Activated effector memory CD4-positive, alpha-beta T cell treated with anti-CD3 and anti-CD28 coated beads, Interleukin-2, amount 50 U/mL, for 16 hours (primary cell): ENCODE results near the gene CD3D.
"Not testable (repeated sequence)": the region's sequence is repeated elsewhere in the genome, so short reads cannot be mapped to it uniquely, and the experiment has no call there.

Experiments
- DNase-seq: peaks from one replicate; pipeline ENCODE4 v3.0.0-alpha.2; 2020

The CD3D gene

DNA sequence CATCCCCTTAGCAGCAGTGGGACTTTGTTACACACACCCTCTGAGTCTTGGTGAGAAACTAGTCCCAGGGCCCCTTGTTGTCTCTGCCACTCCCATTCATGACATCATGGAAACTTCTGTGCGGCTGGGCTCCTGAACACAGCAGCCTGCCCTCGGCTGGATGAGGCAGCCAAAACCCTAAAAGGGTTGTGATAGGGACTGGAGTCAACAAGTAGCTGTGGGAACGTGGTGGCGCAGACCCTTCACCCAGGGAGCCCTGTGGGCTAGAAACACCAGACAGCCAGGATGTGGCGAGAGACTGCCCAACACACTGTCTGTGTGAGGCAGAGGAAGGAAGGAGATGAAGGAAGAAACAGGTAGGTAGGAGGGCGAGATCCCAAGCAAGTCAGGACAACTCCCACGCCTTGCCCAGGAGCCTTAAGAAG is 3.9 kb downstream of the CD3D start:
- DNase-seq, result peak; percentile 94

DNA sequence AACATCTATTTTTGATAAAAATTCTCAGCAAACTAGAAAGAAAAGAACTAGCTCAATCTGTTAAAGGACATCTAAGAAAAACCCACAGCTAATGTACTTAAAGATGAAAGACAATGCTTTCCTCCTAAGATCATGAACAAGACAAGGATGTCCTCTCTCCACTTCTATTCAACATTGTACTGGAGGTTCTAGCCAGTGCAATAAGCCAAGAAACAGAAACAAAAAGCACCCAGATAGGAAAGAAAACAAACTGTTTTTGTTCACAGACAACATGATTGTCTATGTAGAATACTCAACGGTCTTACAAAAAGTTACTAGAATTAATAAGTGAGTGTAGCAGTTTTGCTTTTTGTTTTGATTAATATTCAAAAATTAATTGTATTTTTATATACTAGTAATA is 7.8 kb downstream of the CD3D start:
- no peak for DNase-seq

DNA sequence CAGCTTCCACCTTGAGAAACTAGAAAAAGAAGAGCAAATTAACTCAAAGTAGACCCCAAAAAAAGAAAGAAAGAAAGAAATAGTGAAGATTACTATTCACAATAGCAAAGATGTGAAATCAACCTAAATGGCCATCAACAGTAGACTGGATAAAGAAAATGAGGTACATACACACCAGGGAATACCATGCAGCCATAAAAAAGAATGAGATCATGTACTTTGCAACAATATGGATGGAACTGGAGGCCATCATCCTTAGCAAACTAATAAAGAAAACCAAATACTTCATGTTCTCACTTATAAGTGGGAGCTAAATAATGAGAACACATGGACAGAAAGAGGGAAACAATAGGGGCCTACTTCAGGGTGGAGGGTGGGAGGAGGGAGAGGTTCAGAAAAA is 13.8 kb downstream of the CD3D start:
- DNase-seq, result no peak

DNA sequence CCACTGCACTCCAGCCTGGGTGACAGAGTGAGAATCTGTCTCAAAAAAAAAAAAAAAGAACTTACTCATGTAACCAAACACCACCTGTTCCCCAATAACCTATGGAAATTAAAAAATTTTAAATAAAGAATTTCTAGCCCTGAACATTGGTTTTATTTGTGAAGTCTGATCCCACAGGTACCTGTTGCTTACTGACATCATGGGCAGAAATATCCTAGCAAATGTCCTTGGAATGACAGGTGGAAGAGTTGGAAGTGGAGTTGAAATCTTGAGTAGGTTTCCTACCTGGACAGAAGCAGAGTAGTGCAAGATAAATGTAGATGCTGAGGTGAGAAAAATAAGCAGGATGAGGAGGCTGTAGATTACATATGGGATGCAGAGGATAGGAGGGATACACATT is 17.2 kb downstream of the CD3D start:
- no peak for DNase-seq

DNA sequence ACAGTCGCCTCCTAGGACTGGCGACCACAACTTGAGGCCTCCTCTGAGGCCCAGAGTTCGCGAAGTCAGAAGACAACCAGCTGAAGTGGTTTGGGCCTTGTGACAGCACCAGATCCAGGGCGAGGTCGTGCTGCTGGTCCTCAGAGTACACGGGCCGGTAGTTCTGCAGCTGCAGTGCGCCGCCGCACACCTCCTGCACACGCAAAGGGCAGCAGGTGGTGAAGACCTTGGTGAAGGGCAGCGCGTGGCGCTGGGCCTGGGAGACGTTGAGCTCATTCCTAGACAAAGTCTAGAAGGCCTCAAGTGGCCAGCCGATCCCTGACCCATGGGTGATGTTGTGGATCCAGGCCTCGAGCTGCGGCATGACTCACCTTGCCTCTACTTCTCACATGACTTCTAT is 19.8 kb downstream of the CD3D start:
- no peak for DNase-seq

- DNase-seq, result no peak
Observed at GRCh38 chr11:118321386-118322082, 21.0 kb downstream of the CD3D start.

- DNase-seq, result no peak
Observed at GRCh38 chr11:118320515-118320914, 22.0 kb downstream of the CD3D start.

- DNase-seq, result no peak
Observed at GRCh38 chr11:118319337-118319707, 23.2 kb downstream of the CD3D start.

DNA sequence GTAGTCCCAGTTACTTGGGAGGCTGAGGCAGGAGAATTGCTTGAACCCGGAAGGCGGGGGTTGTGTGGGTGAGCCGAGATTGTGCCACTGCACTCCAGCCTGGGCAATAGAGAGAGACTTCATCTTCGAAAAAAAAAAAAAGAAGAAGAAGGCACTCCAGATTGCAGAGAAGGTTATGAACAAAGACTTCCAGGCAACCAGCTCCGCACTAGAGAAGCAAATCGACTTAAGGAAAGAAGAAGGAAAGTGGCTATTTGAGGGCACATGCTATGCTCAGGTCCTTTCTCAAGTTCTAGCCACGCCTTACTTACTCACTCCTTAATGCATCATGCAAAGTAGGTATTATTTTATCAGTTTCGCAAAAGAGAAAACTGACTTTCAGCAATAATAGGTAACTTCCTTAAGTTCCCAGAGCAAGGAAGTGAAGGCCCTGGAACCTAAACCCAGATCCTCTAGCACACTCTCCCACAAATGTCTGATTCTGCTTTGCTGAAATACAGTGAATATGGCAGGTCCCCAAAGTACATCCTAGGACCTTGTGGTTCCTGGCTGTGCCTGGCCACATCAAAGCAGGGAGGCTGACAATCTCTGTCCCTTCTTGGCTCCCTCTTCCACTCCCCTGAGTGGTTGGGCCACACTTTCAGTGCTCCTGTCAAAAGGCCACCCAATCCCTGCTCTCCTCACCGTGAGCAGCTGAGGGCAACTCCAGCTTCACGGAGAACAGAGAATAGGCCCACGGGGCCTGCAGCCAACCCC is 23.7 kb downstream of the CD3D start:
- DNase-seq, result no peak

DNA sequence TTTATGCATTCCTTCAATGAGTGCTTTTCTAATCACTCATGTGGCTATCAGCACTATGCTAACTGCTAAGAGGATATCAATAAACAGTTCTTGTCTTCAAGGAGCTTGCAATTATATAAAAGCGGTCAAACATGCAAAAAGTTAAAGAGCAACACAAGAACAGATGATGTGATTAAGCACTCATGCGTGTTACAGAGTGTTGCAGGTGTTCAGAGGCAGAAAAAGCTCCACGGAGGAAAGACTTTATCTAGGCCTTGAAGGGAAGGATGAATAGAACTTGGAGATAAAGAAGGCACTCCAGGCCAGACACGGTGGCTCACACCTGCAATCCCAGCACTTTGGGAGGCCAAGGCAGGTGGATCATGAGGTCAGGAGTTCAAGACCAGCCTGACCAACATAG is 24.4 kb downstream of the CD3D start:
- DNase-seq, result no peak

DNA sequence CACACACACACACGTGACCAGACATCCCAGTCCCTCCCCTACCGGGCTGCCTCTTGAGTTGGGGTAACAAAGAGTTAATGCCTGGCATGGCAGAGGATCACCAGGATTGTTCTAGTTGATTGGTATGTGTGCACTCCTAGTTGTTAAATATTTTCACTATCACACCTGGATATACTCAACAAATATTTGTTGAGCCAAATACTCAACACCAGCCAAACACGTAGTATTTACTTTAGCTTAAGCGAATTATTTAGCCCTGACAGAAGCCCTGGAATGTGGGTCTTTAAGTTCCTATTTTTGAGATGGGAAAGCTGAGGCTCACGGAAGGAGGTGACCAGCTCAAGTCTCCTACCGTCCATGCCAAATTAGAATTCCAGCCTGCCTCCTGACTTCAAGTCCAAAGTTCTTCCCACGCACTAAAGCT is 27.5 kb downstream of the CD3D start:
- no peak for DNase-seq

GRCh38 chr11:118313242-118313641 is 29.3 kb downstream of the CD3D start:
- DNase-seq, result no peak

GRCh38 chr11:118312328-118312727 is 30.2 kb downstream of the CD3D start:
- no peak for DNase-seq

- DNase-seq, result no peak
Observed at GRCh38 chr11:118311518-118311917, 31.0 kb downstream of the CD3D start.

- DNase-seq, result no peak
Observed at GRCh38 chr11:118310781-118311485, 31.6 kb downstream of the CD3D start.

DNA sequence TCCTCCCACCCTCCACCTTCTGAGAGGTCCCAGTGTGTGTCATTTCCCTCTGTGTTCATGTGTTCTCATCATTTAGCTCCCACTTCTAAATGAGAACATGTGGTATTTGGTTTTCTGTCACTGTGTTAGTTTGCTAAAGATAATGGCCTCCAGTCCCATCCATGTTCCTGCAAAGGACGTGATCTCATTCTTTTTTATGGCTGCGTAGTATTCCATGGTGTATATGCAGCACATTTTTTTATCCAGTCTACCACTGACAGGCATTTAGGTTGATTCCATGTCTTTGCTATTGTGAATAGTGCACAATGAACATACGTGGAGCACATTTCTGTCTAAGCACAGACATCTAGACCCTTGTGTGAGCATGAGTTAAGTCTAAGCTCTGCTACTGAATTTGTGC is 32.2 kb downstream of the CD3D start:
- no peak for DNase-seq

- not testable (repeated sequence) for DNase-seq
Observed at GRCh38 chr11:118308995-118309528, 33.4 kb downstream of the CD3D start.

GRCh38 chr11:118306556-118306955 is 35.9 kb downstream of the CD3D start:
- DNase-seq, result peak; percentile 82

- DNase-seq, result no peak
Observed at GRCh38 chr11:118305726-118306125, 36.8 kb downstream of the CD3D start.

DNA sequence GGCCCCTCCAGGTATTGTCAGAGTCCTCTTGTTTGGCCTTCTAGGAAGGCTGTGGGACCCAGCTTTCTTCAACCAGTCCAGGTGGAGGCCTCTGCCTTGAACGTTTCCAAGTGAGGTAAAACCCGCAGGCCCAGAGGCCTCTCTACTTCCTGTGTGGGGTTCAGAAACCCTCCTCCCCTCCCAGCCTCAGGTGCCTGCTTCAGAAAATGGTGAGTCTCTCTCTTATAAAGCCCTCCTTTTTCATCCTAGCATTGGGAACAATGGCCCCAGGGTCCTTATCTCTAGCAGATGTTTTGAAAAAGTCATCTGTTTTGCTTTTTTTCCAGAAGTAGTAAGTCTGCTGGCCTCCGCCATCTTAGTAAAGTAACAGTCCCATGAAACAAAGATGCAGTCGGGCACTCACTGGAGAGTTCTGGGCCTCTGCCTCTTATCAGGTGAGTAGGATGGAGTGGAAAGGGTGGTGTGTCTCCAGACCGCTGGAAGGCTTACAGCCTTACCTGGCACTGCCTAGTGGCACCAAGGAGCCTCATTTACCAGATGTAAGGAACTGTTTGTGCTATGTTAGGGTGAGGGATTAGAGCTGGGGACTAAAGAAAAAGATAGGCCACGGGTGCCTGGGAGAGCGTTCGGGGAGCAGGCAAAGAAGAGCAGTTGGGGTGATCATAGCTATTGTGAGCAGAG is 37.8 kb downstream of the CD3D start, which contains the start of gene CD3E:
Gene CD3E (plus strand): TSS at position 163 of the 681 bp plus-strand sequence. CDS start 223 bp downstream, at position 386.
- DNase-seq, result peak; percentile 87

GRCh38 chr11:118304227-118304567 is 38.3 kb downstream of the CD3D start:
- no peak for DNase-seq

- DNase-seq, result no peak
Observed at GRCh38 chr11:118301600-118302195, 40.8 kb downstream of the CD3D start.
